Measurements from ENCODE around the gene A4GALT.

- no peak for TF ChIP-seq CTCF (IDR thresholded peaks at IDR 0.05)
- no peak for TF ChIP-seq POLR2A (IDR thresholded peaks at IDR 0.05)
Measured at GRCh38 chr22:42711281-42711731, 9.4 kb downstream of the A4GALT start.
